Peyer's patch (tissue), 4 donors: ENCODE measurements around the gene INTS1.

ENCODE experiments used
- CTCF ChIP-seq, 6 experiments: fragments of 450-650 bp in 4 of 6; fragments of 200-600 bp in 2 of 6; sonication (generic) in 1 of 6; IDR thresholded peaks; one replicate each; pipeline ENCODE4 v1.5.1; 2017 to 2019; ENCODE audit warnings: antibody characterized with exemption in 6 of 6, mild to moderate bottlenecking in 3 of 6, moderate library complexity in 1 of 6
- POLR2A ChIP-seq, 2 donors: fragments of 450-650 bp; IDR thresholded peaks; one replicate each; pipeline ENCODE4 v1.5.1; 2017; ENCODE audit warnings: antibody characterized with exemption in 2 of 2, mild to moderate bottlenecking in 2 of 2, moderate library complexity in 2 of 2

DNA sequence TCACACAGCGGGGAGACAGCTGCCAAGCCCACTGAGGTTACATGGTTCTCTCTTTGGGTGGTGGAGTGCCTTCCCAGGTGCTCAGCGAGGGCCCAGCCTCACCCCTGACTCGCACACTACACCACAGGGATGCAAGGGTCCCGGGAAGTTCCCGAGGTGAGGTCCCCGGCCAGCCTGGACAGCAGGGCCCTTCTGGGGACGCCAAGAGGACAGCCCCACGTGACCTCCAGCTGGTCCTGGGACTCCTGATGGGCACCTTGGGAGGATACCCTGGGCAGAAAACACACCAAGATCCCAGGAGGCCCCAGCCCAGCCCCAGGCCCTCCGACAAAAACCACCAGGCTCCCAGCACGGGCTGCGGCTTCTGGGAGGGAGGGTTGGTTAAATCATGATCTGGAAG lies 53.2 kb downstream of the INTS1 start:
- TF ChIP-seq CTCF (IDR thresholded peaks at IDR 0.05) (no peak), POLR2A (IDR thresholded peaks at IDR 0.05) (no peak)
